Measurements from ENCODE around the gene CLTCL1. TPM values are rescaled to one million over a fixed set of nuclear protein-coding genes. Genes with fewer than 3 reads are reported as not detected.

The CLTCL1 gene
- total RNA-seq, 1 experiment from 2014 or later, result 7.1 TPM

GRCh38 chr22:19183216-19183615 is 108.3 kb downstream of the CLTCL1 start:
- H3K27ac ChIP-seq (ENCODE audit: low read depth, low read length), result no peak overlapping the region
- no peaks in the 10 kb centered on the region for H3K9me3 ChIP-seq (ENCODE audit: control insufficient read depth in 1 of 2, insufficient read depth in 1 of 2, low read depth in 1 of 2, low read length in 2 of 2)
- no peaks in the 10 kb centered on the region for H4K20me1 ChIP-seq (ENCODE audit: insufficient read depth)
- no peak overlapping the region for H3K9ac ChIP-seq (ENCODE audit: low read length)
- CTCF ChIA-PET, result interaction anchor here (0.6 kb wide), 1 partner anchor 29 kb away, joined by 3 read pairs; no protein-coding TSS in a partner anchor
- DNase-seq (ENCODE audit: low read depth, low spot score) (no peak), ATAC-seq (no peak)
- POLR2A ChIA-PET, result no interaction called here
- no peaks in the 10 kb centered on the region for H3K9me2 ChIP-seq (ENCODE audit: insufficient read depth)
- no peak overlapping the region for H3K4me2 ChIP-seq (ENCODE audit: low read length)
- RAD21 ChIA-PET (ENCODE audit: low non-redundant PET in 1 of 2, low total read pairs in 2 of 2, uncharacterized antibody in 2 of 2, unreplicated experiment in 2 of 2), result no interaction called here
- peaks cover 2 to 22% of the 10 kb centered on the region in 2 experiments; a peak in 3 of 4 replicates for H3K4me1 ChIP-seq (ENCODE audit: control insufficient read depth in 1 of 2, insufficient read depth in 2 of 2, low read length in 2 of 2)
- no peak overlapping the region for H2AFZ ChIP-seq (ENCODE audit: low read depth, low read length, poor library complexity, severe bottlenecking)
- H3K27me3 ChIP-seq (ENCODE audit: insufficient read depth, low read length), result no peaks in the 10 kb centered on the region
- peaks cover under 1% of the 10 kb centered on the region; the same call in 1 of the 2 replicates for H3K79me2 ChIP-seq (ENCODE audit: insufficient read depth, low read length)
- no peaks in the 10 kb centered on the region for H3K36me3 ChIP-seq (ENCODE audit: control insufficient read depth in 1 of 2, insufficient read depth in 2 of 2, low read length in 2 of 2)
- no peak overlapping the region for H3K4me3 ChIP-seq (replicated peaks in 1 of 2; ENCODE audit: low read depth in 1 of 2, low read length in 2 of 2)
- intact Hi-C loops (cut with micrococcal nuclease), result no loop called here
- TF ChIP-seq SP1 (IDR thresholded peaks at IDR 0.05; ENCODE audit: low read depth), result no peak
- no peak for TF ChIP-seq EZH2phosphoT487 (IDR thresholded peaks at IDR 0.05; ENCODE audit: borderline replicate concordance)
- no peak for TF ChIP-seq SRF (IDR thresholded peaks at IDR 0.05; ENCODE audit: low read depth)
- TF ChIP-seq ATF3 (IDR thresholded peaks at IDR 0.05), result no peak
- TF ChIP-seq, protein P1, sequence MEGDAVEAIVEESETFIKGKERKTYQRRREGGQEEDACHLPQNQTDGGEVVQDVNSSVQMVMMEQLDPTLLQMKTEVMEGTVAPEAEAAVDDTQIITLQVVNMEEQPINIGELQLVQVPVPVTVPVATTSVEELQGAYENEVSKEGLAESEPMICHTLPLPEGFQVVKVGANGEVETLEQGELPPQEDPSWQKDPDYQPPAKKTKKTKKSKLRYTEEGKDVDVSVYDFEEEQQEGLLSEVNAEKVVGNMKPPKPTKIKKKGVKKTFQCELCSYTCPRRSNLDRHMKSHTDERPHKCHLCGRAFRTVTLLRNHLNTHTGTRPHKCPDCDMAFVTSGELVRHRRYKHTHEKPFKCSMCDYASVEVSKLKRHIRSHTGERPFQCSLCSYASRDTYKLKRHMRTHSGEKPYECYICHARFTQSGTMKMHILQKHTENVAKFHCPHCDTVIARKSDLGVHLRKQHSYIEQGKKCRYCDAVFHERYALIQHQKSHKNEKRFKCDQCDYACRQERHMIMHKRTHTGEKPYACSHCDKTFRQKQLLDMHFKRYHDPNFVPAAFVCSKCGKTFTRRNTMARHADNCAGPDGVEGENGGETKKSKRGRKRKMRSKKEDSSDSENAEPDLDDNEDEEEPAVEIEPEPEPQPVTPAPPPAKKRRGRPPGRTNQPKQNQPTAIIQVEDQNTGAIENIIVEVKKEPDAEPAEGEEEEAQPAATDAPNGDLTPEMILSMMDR (IDR thresholded peaks at IDR 0.05 in 2 of 3, conservative IDR thresholded peaks at IDR 0.05 in 1 of 3; ENCODE audit: borderline replicate concordance in 1 of 3, insufficient read depth in 1 of 3, low read depth in 2 of 3, low read length in 2 of 3), result no peak
- no peak for TF ChIP-seq POLR2A (IDR thresholded peaks at IDR 0.05; ENCODE audit: borderline replicate concordance, extremely low read depth, insufficient read depth, insufficient read length)
- no peak for TF ChIP-seq EGR1 (IDR thresholded peaks at IDR 0.05; ENCODE audit: low read depth)
- no peak for TF ChIP-seq JUND (IDR thresholded peaks at IDR 0.05)
- no peak for TF ChIP-seq CBX3 (IDR thresholded peaks at IDR 0.05; ENCODE audit: low read depth)
- no peak for TF ChIP-seq POLR2AphosphoS5 (IDR thresholded peaks at IDR 0.05; ENCODE audit: low read depth, low read length)
- TF ChIP-seq RAD21 (IDR thresholded peaks at IDR 0.05; ENCODE audit: low read depth), result no peak
- TF ChIP-seq CEBPB (IDR thresholded peaks at IDR 0.05; ENCODE audit: low read depth), result no peak
- TF ChIP-seq, protein P2, sequence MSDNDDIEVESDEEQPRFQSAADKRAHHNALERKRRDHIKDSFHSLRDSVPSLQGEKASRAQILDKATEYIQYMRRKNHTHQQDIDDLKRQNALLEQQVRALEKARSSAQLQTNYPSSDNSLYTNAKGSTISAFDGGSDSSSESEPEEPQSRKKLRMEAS (IDR thresholded peaks at IDR 0.05), result no peak
- TF ChIP-seq FOSL1 (IDR thresholded peaks at IDR 0.05; ENCODE audit: low read depth), result no peak
- no peak for TF ChIP-seq TCF7L2 (IDR thresholded peaks at IDR 0.05; ENCODE audit: borderline replicate concordance, extremely low read depth, insufficient read depth, insufficient read length)
- TF ChIP-seq SIN3A (IDR thresholded peaks at IDR 0.05; ENCODE audit: low read depth), result no peak
- TF ChIP-seq ZFX (IDR thresholded peaks at IDR 0.05), result no peak
- TF ChIP-seq YY1 (IDR thresholded peaks at IDR 0.05; ENCODE audit: extremely low read depth, insufficient replicate concordance, low read depth, low read length), result no peak
- no peak for TF ChIP-seq ELF1 (IDR thresholded peaks at IDR 0.05; ENCODE audit: borderline replicate concordance, low read depth)
- TF ChIP-seq, protein P3, sequence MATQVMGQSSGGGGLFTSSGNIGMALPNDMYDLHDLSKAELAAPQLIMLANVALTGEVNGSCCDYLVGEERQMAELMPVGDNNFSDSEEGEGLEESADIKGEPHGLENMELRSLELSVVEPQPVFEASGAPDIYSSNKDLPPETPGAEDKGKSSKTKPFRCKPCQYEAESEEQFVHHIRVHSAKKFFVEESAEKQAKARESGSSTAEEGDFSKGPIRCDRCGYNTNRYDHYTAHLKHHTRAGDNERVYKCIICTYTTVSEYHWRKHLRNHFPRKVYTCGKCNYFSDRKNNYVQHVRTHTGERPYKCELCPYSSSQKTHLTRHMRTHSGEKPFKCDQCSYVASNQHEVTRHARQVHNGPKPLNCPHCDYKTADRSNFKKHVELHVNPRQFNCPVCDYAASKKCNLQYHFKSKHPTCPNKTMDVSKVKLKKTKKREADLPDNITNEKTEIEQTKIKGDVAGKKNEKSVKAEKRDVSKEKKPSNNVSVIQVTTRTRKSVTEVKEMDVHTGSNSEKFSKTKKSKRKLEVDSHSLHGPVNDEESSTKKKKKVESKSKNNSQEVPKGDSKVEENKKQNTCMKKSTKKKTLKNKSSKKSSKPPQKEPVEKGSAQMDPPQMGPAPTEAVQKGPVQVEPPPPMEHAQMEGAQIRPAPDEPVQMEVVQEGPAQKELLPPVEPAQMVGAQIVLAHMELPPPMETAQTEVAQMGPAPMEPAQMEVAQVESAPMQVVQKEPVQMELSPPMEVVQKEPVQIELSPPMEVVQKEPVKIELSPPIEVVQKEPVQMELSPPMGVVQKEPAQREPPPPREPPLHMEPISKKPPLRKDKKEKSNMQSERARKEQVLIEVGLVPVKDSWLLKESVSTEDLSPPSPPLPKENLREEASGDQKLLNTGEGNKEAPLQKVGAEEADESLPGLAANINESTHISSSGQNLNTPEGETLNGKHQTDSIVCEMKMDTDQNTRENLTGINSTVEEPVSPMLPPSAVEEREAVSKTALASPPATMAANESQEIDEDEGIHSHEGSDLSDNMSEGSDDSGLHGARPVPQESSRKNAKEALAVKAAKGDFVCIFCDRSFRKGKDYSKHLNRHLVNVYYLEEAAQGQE (IDR thresholded peaks at IDR 0.05; ENCODE audit: low read depth), result no peak
- BruUV-seq (replicated peaks), result no TSS peak
